ENCODE results near the gene FGL2. TPM values are rescaled to one million over a fixed set of nuclear protein-coding genes. Genes with fewer than 3 reads are reported as not detected.
"Not testable (repeated sequence)": the region's sequence is repeated elsewhere in the genome, so short reads cannot be mapped to it uniquely, and the experiment has no call there.

The FGL2 gene
- total and polyA plus RNA-seq, 11 donors: 2.5 to 56.9 (median 8.6) TPM

GRCh38 chr7:77172437-77173172 lies 27.0 kb downstream of the FGL2 start:
- H3K27me3 ChIP-seq; H3K4me1 ChIP-seq; H3K9me3 ChIP-seq; intact Hi-C loops (cut with DNase I); DNase-seq; H3K4me3 ChIP-seq; H3K36me3 ChIP-seq; ATAC-seq; H3K27ac ChIP-seq: not testable (repeated sequence)
- 72 to 80% (median 77%) methylated on average over 4 to 6 of the region's 6 CpGs for WGBS, 4 donors

GRCh38 chr7:77171073-77171472 lies 28.5 kb downstream of the FGL2 start:
- intact Hi-C loops (cut with DNase I); ATAC-seq; H3K36me3 ChIP-seq; H3K4me1 ChIP-seq; H3K27ac ChIP-seq; DNase-seq; H3K4me3 ChIP-seq; H3K27me3 ChIP-seq; H3K9me3 ChIP-seq: not testable (repeated sequence)
- 83 to 90% (median 88%) methylated on average over 4 of the region's 4 CpGs for WGBS, 4 donors

GRCh38 chr7:77157446-77157845 lies 42.2 kb downstream of the FGL2 start:
- Histone ChIP-seq H3K4me1 (peaks cover 0 to 21% (median 0%) of the 10 kb centered on the region in 12 donors), H3K27ac (peak overlapping the region in 1 of 12 donors; percentile 33), H3K9me3 (peaks cover 0 to 3% (median 0%) of the 10 kb centered on the region in 12 donors), H3K36me3 (no peaks in the 10 kb centered on the region), H3K4me3 (no peak overlapping the region), H3K27me3 (no peaks in the 10 kb centered on the region)
- peak in 3 of 4 donors; percentile 22 to 57 (median 47) for ATAC-seq
- WGBS, 4 donors: 28 to 48% (median 33%) methylated on average over 1 of the region's 1 CpG
- TF ChIP-seq POLR2A (IDR thresholded peaks at IDR 0.05) (no peak), CTCF (IDR thresholded peaks at IDR 0.05) (no peak)
- intact Hi-C loops (cut with DNase I): no loop called here
- DNase-seq: no peak

GRCh38 chr7:77157034-77157433 lies 42.6 kb downstream of the FGL2 start:
- H3K27me3 ChIP-seq; H3K9me3 ChIP-seq; intact Hi-C loops (cut with DNase I); H3K36me3 ChIP-seq; H3K4me3 ChIP-seq; DNase-seq: not testable (repeated sequence)
- H3K27ac ChIP-seq: peak overlapping the region in 1 of 12 donors; percentile 33
- H3K4me1 ChIP-seq: peaks cover 0 to 24% (median 1%) of the 10 kb centered on the region in 12 donors
- peak in 1 of 4 donors; percentile 11 for ATAC-seq
- WGBS, 4 donors: no CpG with 5 or more reads among the region's 1 CpG

GRCh38 chr7:77155601-77156377 lies 43.8 kb downstream of the FGL2 start:
- ATAC-seq; H3K4me3 ChIP-seq; H3K36me3 ChIP-seq; H3K27me3 ChIP-seq; H3K9me3 ChIP-seq; DNase-seq; intact Hi-C loops (cut with DNase I): not testable (repeated sequence)
- peaks cover 0 to 28% (median 1%) of the 10 kb centered on the region in 12 donors for H3K4me1 ChIP-seq
- H3K27ac ChIP-seq: peak overlapping the region in 1 of 12 donors; percentile 15
- WGBS, 4 donors: 91 to 97% (median 94%) methylated on average over 4 to 5 of the region's 5 CpGs

GRCh38 chr7:77154917-77155464 lies 44.6 kb downstream of the FGL2 start:
- ATAC-seq; H3K4me3 ChIP-seq; H3K9me3 ChIP-seq; intact Hi-C loops (cut with DNase I); DNase-seq; H3K36me3 ChIP-seq; H3K27me3 ChIP-seq; H3K27ac ChIP-seq: not testable (repeated sequence)
- WGBS, 4 donors: 38 to 87% (median 59%) methylated on average over 2 to 3 of the region's 3 CpGs
- peaks cover 0 to 28% (median 1%) of the 10 kb centered on the region in 12 donors for H3K4me1 ChIP-seq

GRCh38 chr7:77152232-77152631 lies 47.4 kb downstream of the FGL2 start:
- Histone ChIP-seq H3K27ac (peak overlapping the region in 1 of 12 donors; percentile 9), H3K4me1 (peaks cover 0 to 21% (median 0%) of the 10 kb centered on the region in 12 donors)
- H3K4me3 ChIP-seq; H3K36me3 ChIP-seq; H3K27me3 ChIP-seq; DNase-seq; H3K9me3 ChIP-seq; intact Hi-C loops (cut with DNase I): not testable (repeated sequence)
- ATAC-seq: peak in 1 of 4 donors; percentile 54
